A549 (cell line): Measurements from ENCODE around the gene CTIF.

Source experiments
- CEBPB ChIP-seq, 2 experiments: fragments of >200 bp in 1 of 2; sonication (Bioruptor Twin) in 1 of 2; formaldehyde crosslinking in 1 of 2; IDR thresholded peaks; 2 replicates each; pipeline ENCODE4 v1.6.1; 2012 to 2016
- CTCF ChIP-seq: fragments of >200 bp; sonication (Bioruptor Twin); formaldehyde crosslinking; IDR thresholded peaks from 3 replicates; pipeline ENCODE4 v1.5.1; 2016
- NR3C1 ChIP-seq: fragments of >200 bp; sonication (Bioruptor Twin); formaldehyde crosslinking; IDR thresholded peaks from 3 replicates; pipeline ENCODE4 v1.6.1; 2017

DNA sequence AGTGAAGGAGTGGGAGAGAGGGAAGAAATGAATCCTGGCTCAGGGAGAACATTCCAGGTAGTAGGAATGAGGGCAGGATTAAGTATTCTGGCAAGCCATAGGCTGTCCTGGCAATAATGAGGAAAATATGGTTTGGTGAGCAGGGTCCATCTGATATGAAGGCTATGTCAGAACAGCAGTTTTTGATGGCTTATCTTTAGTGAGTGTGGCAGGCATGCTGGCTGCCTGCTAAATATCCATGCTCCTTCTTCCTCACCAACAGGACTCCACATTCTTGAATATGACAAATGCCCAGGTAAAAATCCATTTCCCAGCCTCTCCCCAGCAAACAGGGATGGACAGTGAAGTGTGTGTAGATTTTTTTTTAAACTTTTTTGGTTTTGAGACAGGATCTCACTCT is 13.2 kb upstream of the CTIF start:
- TF ChIP-seq CTCF (no peak), CEBPB (IDR thresholded peaks at IDR 0.05) (no peak), NR3C1 (no peak)
